Activated T-cell treated with anti-CD3 and anti-CD28 coated beads for 24 hours (primary cell): ENCODE data around the gene COX17.
"Not testable (repeated sequence)": the region's sequence is repeated elsewhere in the genome, so short reads cannot be mapped to it uniquely, and the experiment has no call there.

Experiments
- DNase-seq: peaks from one replicate; pipeline ENCODE4 v3.0.0-alpha.2; 2020; ENCODE audit warnings: low read depth

The COX17 gene, protein sequence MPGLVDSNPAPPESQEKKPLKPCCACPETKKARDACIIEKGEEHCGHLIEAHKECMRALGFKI

GRCh38 chr3:119676771-119677640 is at the start of gene COX17:
Gene COX17, minus strand, starts transcription at chr3:119677406. Its CDS starts 96 bp downstream, at chr3:119677310.
- peak; percentile 92 for DNase-seq

DNA sequence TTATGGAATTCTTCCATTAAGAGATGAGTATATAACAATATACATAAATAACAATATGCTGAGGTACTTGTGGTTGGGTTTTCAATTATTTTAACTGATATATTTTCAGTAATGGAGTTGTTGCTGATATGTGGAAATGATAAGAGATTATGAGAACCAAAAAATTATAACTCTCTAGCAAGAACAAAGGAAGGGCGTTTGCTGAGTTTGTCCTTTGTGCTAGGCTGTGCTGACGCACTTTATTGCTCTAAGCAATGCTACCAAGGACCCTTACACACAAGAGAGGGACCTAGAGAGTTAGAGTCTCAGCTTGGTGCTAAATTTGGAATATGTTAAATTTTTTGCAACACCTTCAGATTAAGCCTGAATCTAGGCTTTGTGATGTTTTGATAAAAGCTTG is 49.7 kb upstream of the COX17 start:
- DNase-seq: no peak

DNA sequence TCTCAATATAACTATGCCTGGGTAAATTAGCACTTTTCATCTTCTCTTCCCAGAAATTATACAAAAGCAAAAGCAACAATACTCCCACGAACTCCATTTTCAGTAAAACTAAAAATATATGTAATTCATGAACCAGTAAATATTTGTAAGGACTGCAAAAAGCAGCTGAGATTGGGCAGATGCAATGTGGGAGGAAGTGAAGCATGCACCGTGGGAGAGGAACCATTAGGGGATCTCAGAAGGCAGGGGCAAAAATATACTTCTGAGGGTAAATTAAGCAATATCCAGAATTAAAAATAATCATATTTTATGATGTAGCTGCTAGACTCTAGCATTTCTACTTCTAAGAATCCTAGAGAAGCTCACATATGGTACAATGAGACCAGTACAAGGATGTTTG is 45.8 kb upstream of the COX17 start:
- no peak for DNase-seq

DNA sequence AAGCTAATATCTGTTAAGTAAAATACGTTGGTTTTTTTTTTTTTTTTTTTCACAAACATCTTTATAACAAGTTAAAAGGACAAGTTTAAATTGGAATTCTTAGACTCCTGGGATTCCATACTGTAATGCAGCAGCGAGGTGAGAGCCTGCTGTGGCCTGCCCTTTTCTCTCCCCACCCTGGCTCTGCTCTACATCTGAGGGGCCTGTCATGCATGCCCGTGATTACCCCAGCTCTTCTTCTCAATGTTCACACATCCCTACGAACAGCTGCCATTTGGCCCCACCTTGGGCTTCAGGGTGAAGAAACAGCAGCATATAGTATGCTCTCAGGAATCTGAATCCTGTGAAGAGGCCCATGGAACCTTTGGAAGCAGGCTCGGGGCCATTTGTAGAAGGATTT is 40.3 kb upstream of the COX17 start:
- DNase-seq: no peak

DNA sequence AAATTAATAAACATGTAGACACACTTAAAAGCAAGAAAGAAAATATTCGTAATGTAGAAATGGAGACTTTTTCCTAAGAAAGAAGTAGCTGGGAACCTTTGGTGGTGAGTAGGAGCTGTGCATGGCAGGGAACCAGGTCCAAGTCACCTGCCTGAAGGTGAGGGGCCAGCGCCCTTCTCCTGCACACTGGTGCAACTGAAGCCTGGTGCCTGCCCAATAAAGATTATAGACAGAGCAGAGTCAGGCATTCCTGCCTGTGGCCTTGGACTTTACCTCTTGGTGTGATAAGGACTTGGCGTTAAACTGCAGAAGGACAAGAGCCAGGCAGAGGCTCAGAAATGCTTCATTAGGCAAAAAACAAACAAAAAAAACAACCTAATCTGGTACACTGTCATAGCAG is 39.8 kb upstream of the COX17 start:
- no peak for DNase-seq

DNA sequence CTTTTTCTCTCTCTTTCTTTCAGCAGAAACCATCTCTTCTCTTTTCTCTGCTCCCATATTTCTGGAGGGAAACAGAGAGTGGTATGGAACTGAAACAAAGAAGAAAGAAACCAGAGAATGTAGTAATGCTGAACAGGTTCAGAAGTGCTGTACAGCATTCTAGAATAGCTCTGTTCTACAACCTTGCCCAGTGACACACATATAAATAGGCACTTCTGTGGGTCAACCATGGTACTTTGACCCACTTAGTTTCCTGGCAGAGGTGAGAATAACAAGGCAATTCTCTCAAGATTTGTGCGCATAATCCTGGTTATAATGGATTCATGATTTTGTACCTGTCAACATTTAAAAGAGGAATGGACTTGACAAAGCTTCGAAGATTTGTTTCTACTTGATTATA is 37.9 kb upstream of the COX17 start:
- DNase-seq: no peak

GRCh38 chr3:119703820-119704531 is 26.8 kb upstream of the COX17 start:
- no peak for DNase-seq

- DNase-seq: peak; percentile 74
Measured at GRCh38 chr3:119702530-119703527, 25.6 kb upstream of the COX17 start, which contains the start of gene CFAP91. Gene CFAP91, plus strand, starts transcription at chr3:119703022. Its CDS starts 77 bp downstream, at chr3:119703099.

GRCh38 chr3:119700920-119701734 is 23.9 kb upstream of the COX17 start:
- no peak for DNase-seq

DNA sequence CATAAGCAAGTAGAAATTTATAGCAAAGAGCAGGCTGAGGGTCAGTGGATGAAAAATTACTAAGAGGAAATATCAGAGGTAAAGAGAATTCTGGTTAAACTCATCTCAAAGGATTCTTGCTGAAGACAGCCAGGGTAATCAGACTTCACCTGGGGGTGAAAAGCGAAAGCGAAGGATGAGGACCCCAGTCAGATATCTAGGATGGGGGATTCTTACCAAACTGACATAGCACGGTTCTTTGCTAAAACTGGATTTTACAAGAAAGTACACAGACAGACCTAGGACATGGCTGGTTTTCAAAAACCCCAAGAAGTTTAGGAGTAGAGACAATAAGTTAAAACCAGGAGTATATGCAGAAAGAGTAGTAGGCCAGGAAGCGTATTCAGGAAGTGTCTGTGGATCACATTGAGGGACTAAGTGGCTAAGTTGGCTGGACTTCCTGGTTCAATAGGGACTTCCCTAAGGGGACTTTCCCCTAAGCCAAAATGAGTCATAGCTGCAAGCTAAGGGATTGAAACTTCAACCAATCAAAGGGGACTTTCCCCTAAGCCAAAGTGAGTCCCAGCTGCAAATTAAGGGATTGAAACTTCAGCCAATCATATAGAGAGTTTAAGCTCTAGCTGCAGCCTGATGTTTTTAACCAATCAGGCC is 23.2 kb upstream of the COX17 start:
- DNase-seq: peak; percentile 36

DNA sequence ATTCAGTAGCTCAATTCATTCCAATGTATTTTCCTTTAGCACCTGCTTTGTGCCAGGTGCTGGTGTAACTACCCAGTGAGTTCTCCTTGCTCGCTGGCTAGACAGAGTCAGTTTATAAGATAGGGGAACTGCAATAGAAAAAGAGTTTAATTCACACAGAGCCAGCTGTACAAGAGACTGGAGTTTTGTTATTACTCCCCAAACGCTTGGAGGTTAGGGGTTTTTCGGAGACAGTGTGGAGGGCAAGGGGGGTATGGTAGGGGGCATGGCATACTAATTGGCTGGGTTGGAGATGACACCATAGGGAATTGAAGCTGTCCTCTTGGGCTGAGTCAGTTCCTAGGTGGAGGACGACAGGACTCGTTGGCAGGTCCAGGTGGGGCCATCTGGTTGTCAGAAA is 20.2 kb upstream of the COX17 start:
- DNase-seq: no peak

DNA sequence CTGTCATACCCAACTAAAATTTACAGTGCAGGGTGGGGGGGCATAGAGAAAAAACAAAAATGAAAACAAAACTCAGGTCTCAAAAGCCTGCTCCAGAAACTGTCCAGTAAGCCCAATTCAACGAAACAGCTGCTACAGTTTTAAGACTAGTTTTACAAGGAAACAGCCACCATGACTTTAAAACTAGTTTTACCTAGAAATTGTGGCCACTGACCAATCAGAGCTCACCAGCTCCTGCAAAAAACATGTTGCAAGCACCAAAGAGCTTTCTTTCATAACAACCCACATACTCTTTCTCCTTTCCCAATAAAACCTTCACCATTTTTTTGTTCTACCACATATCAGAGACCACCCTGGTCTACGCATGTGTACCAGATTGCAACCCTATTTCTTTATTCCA is 18.3 kb upstream of the COX17 start:
- no peak for DNase-seq

DNA sequence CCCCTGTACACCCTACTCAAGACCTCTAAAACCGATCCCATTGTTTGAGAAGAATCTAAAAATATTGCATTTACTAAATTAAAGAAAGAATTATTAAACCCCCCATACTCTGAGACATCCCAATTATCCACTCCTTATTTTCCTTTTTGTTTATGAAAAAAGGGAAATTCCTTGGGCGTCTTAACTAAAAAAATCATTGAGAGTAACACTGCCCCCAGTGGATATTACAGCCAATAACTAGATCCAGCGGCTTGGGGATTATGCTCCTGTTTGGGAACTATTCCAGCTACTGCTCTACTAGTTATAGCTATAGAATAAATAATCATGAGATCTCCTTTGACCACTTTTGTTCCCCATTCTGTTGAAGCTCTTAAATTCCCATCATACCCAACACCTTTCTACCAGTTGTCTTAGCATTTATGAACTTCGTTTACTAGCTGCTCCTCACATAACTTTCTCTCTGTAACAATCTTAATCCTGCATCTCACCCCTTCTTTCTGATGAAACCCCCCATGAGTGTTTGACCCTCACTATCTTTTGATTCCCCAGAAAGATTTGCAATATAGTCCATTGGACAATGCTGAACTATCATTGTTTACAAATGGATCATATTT is 12.9 kb upstream of the COX17 start:
- no peak for DNase-seq

- no peak for DNase-seq
Measured at GRCh38 chr3:119683421-119683820, 6.2 kb upstream of the COX17 start.

- DNase-seq: no peak
Measured at GRCh38 chr3:119681279-119681678, 4.1 kb upstream of the COX17 start.

DNA sequence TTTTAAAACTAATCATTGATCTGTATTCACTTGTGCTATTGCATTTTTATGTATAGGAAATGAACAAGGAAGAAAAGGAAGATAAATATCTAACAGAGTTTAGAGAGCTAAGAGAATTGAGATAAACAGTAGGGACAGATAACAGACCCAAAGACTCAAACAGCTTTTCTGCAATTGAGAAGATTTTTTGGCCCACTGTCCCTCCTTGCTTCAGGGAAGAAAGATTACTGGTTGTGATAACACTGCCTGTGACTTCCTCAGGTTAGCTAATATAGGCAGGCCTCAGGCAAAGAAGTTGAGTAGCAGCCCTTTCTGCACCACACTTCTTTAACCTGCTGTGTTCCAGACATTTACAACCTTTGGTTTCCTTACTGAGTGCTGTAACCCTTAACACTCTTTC is 2.7 kb upstream of the COX17 start:
- no peak for DNase-seq

GRCh38 chr3:119678209-119678608 is 1.0 kb upstream of the COX17 start:
- DNase-seq: not testable (repeated sequence)

DNA sequence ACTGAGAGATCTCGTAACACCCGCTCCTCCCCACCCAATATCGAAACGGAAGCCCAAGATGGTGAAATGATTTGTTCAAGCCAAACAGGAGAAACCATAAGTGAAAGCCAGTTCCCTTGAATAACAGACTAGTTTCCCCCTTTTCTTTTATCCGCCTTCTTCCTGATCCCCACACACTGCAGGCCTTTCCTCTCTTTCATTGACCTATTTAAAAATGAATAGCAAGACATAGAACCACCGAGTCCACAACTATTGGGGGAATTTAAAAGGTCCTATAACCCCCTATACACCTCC is 382 bp upstream of the COX17 start:
- DNase-seq: no peak

GRCh38 chr3:119676020-119676419 is 1.2 kb downstream of the COX17 start:
- no peak for DNase-seq

GRCh38 chr3:119675188-119675874 is 1.9 kb downstream of the COX17 start:
- DNase-seq: no peak
